ENCODE results near the gene DNAH2.

The DNAH2 gene

GRCh38 chr17:7716901-7717755, at the start of gene DNAH2:
TSS of gene DNAH2 (plus strand) at chr17:7717744. CDS start at chr17:7719735, 1,991 bp downstream.
- DNase-seq (ENCODE audit: low spot score) = peak; percentile 84

GRCh38 chr17:7668482-7668881, 49.1 kb upstream of the DNAH2 start:
- DNase-seq (ENCODE audit: low spot score) = no peak

GRCh38 chr17:7673239-7673638, 44.3 kb upstream of the DNAH2 start:
- no peak for DNase-seq (ENCODE audit: low spot score)

DNA sequence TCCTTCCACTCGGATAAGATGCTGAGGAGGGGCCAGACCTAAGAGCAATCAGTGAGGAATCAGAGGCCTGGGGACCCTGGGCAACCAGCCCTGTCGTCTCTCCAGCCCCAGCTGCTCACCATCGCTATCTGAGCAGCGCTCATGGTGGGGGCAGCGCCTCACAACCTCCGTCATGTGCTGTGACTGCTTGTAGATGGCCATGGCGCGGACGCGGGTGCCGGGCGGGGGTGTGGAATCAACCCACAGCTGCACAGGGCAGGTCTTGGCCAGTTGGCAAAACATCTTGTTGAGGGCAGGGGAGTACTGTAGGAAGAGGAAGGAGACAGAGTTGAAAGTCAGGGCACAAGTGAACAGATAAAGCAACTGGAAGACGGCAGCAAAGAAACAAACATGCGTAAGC, 42.6 kb upstream of the DNAH2 start:
- no peak for DNase-seq (ENCODE audit: low spot score)

GRCh38 chr17:7676533-7676932, 41.0 kb upstream of the DNAH2 start:
- DNase-seq (ENCODE audit: low spot score) = no peak

GRCh38 chr17:7677388-7678067, 40.0 kb upstream of the DNAH2 start:
- DNase-seq (ENCODE audit: low spot score) = no peak

DNA sequence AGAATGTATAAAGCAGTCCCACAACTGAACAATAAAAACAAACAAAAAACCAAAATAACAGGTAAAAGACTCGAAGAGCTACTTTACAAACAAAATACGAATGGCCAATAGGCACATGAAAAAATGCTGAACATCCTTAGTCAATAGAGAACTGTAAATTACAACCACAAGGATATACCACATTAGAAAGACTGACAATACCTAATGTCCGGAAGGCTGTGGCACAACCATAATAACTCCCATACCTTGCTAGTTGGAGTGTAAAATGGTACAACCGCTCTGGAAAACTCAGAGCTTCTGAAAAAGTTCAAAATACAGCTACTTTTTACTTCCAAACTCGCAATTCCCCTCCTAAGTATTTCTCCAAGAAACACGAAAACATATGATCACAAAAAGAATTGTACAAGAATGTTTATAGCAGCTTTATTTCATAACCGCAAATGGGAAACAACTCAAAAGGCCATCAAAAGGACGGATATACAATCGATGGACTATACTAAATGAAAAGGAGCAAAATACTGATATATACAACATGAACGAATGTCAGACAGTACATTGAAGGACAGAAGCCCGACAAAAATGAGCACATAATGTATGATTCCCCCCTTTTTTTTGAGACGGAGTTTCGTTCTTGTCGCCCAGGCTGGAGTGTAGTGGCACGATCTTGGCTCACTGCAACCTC, 32.6 kb upstream of the DNAH2 start:
- no peak for DNase-seq (ENCODE audit: low spot score)

DNA sequence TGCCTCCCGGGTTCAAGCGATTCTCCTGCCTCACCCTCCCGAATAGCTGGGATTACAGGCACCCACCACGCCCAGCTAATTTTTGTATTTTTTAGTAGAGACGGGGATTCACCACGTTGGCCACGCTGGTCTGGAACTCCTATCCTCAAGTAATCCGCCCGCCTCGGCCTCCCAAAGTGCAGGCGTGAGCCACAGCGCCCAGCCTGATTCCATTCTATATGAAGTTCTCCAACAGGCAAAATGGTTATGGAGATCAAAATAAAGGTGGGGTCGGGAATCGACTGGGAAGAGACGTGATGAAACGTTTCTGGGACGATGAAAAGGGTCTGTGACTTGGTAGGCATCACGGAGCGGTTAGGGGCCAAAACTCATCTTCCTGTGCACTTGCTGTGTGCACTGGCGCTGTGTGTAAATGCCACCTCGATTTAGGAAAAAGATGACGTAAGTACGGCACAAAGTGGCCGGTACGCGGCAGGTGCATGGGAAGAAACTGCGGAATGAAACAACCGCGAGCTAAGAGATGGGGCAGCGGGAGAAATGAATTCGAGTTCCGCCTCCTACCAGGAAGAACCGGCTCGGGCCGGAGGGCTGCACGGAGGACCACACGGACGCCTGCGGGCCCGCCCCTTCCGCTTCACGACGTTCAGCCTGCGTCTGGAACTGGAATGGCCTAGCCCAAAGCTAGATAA, 31.9 kb upstream of the DNAH2 start:
- peak; percentile 95 for DNase-seq (ENCODE audit: low spot score)

DNA sequence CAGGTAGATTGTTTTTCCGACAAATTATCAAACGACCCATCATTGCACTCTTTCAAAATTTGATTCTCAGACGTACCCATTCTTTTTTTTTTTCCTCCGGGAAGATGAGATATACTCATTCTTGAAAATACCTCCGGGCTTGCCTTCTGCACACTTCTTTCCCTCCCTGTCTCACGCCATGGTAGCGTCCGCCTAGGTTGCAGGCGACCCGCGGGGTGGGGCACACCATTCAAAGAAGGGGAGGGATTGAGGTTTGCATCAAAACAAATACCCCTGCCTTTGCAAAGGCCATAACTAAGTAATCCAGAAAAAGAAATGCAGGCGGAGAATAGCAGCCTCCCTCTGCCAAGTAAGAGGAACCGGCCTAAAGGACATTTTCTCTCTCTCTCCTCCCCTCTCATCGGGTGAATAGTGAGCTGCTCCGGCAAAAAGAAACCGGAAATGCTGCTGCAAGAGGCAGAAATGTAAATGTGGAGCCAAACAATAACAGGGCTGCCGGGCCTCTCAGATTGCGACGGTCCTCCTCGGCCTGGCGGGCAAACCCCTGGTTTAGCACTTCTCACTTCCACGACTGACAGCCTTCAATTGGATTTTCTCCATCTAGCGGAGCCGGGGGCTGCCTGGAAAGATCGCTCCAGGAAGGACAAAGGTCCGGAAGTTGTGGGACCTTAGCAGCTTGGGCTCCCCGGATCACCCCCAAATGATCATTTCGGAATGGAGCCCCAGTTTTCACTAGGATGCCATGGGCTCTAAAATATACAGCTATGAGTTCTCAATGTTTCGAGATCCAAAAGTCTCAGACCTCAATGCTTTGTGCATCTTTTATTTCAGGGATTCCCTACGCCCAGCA, 31.1 kb upstream of the DNAH2 start:
- peak; percentile 88 for DNase-seq (ENCODE audit: low spot score)

GRCh38 chr17:7687072-7687907, 30.3 kb upstream of the DNAH2 start, which contains the start of gene TP53:
TSS of gene TP53 (minus strand) at chr17:7687490. CDS start at chr17:7676594, 10,896 bp downstream.
- peak; percentile 94 for DNase-seq (ENCODE audit: low spot score)

DNA sequence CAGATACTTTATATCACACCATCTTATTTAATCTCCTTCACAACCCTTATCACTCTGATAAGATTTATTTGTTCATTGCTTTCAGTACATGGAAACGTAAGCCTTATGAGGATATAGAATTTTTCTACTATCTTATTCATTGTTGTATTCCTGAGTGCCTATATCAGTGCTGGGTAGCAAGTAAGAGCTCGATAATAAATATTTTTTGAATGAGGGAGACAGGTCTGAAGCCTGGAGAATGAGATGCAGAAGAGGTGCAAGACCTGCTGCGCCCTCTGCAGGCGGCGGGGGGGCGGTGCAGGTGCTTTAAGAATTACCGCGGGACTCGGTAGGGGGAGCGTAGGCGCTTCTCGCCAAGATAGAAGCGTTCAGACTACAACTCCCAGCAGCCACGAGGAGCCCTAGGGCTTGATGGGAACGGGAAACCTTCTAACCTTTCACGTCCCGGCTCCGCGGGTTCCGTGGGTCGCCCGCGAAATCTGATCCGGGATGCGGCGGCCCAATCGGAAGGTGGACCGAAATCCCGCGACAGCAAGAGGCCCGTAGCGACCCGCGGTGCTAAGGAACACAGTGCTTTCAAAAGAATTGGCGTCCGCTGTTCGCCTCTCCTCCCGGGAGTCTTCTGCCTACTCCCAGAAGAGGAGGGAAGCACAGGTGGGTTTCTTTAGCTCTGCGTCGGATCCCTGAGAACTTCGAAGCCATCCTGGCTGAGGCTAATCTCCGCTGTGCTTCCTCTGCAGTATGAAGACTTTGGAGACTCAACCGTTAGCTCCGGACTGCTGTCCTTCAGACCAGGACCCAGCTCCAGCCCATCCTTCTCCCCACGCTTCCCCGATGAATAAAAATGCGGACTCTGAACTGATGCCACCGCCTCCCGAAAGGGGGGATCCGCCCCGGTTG, 29.4 kb upstream of the DNAH2 start, which contains the start of gene WRAP53:
Gene WRAP53 (plus strand): TSS at position 570 of the 900 bp plus-strand sequence. CDS start 172 bp downstream, at position 742.
- DNase-seq (ENCODE audit: low spot score) = peak; percentile 98

DNA sequence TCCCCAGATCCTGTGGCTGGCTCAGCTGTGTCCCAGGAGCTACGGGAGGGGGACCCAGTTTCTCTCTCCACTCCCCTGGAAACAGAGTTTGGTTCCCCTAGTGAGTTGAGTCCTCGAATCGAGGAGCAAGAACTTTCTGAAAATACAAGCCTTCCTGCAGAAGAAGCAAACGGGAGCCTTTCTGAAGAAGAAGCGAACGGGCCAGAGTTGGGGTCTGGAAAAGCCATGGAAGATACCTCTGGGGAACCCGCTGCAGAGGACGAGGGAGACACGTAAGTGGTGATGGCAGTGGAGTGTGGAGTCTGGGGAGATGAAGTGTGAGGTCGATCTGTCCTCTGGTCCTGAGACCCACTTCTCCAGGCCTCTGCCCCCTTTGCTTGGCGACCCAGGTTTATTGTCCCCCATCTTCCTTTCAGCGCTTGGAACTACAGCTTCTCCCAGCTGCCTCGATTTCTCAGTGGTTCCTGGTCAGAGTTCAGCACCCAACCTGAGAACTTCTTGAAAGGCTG, 28.7 kb upstream of the DNAH2 start:
- DNase-seq (ENCODE audit: low spot score) = no peak

DNA sequence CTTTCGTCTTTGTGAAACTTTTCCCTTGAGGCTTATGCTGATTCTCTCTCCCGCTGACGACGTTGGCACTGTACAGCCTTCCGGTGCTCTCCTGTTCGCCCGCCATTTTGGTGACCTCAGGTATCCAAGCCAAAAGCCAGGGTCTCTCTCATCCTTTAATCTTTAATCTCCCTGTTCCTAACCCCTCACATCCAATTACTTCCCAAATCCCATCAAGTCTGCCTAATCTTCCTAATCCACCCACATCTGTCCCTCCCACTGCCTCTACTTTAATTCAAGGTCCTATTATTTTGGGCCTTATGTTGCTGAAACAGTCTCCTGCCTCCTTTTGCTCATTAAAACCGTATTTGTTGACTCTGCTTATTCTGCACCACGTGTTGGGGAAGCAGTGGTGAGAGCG, 22.0 kb upstream of the DNAH2 start:
- DNase-seq (ENCODE audit: low spot score) = no peak

- DNase-seq (ENCODE audit: low spot score) = no peak
Measured at GRCh38 chr17:7697828-7698588, 19.5 kb upstream of the DNAH2 start.

- DNase-seq (ENCODE audit: low spot score) = no peak
Measured at GRCh38 chr17:7700510-7700909, 17.0 kb upstream of the DNAH2 start.

DNA sequence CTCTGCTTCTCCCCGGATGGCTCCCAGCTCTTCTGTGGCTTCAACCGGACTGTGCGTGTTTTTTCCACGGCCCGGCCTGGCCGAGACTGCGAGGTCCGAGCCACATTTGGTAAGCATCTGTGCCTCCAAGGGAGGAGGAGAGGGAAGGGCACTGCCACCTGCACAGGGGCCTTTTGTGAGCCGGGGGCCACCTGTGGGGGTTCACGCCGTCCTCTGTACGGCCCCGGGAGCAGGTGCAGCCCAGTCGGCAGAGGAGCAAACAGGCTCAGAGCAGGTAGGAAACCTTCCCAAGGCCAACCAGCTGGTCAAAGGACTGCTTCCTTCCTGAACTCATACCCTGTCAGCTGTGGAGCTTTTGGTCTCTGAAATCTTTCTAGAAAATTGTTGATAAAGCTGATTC, 15.9 kb upstream of the DNAH2 start:
- no peak for DNase-seq (ENCODE audit: low spot score)

GRCh38 chr17:7702776-7703175, 14.8 kb upstream of the DNAH2 start:
- DNase-seq (ENCODE audit: low spot score) = no peak

All from putamen (tissue), 1 donor.